Measurements from ENCODE around the gene STX4. TPM values are rescaled to one million over a fixed set of nuclear protein-coding genes. Genes with fewer than 3 reads are reported as not detected.

The STX4 gene
- total RNA-seq, 3 donors from 2014 or later: 44.3 to 59.0 (median 52.2) TPM

GRCh38 chr16:31080035-31080629, 46.8 kb downstream of the STX4 start:
- Histone ChIP-seq H3K27ac (no peak overlapping the region), H3K4me3 (no peak overlapping the region), H3K9me3 (no peaks in the 10 kb centered on the region), H3K4me1 (no peaks in the 10 kb centered on the region), H3K27me3 (no peaks in the 10 kb centered on the region), H3K36me3 (no peaks in the 10 kb centered on the region)
- intact Hi-C loops (cut with DNase I; ENCODE audit: low total_unique reads): no loop called here
- DNase-seq (ENCODE audit: low spot score in 2 of 2): no peak
- TF ChIP-seq CTCF (IDR thresholded peaks at IDR 0.05): no peak
- no peak for TF ChIP-seq POLR2A (IDR thresholded peaks at IDR 0.05)
- TF ChIP-seq POLR2AphosphoS5 (IDR thresholded peaks at IDR 0.05): no peak

GRCh38 chr16:31080756-31081419, 47.5 kb downstream of the STX4 start:
- H3K9me3 ChIP-seq: no peaks in the 10 kb centered on the region
- H3K4me3 ChIP-seq: no peak overlapping the region
- H3K36me3 ChIP-seq: no peaks in the 10 kb centered on the region
- TF ChIP-seq POLR2A (IDR thresholded peaks at IDR 0.05): no peak
- TF ChIP-seq CTCF (IDR thresholded peaks at IDR 0.05): no peak
- TF ChIP-seq POLR2AphosphoS5 (IDR thresholded peaks at IDR 0.05): no peak
- DNase-seq (ENCODE audit: low spot score in 2 of 2): no peak
- intact Hi-C loops (cut with DNase I; ENCODE audit: low total_unique reads): no loop called here
- no peak overlapping the region for H3K27ac ChIP-seq
- no peaks in the 10 kb centered on the region for H3K4me1 ChIP-seq
- no peaks in the 10 kb centered on the region for H3K27me3 ChIP-seq

- H3K27ac ChIP-seq: no peak overlapping the region
- TF ChIP-seq CTCF (IDR thresholded peaks at IDR 0.05) (no peak), POLR2AphosphoS5 (IDR thresholded peaks at IDR 0.05) (no peak), POLR2A (IDR thresholded peaks at IDR 0.05) (no peak)
- DNase-seq (ENCODE audit: low spot score in 2 of 2): no peak
- no peaks in the 10 kb centered on the region for H3K4me1 ChIP-seq
- H3K9me3 ChIP-seq: no peaks in the 10 kb centered on the region
- no peaks in the 10 kb centered on the region for H3K36me3 ChIP-seq
- H3K27me3 ChIP-seq: no peaks in the 10 kb centered on the region
- intact Hi-C loops (cut with DNase I; ENCODE audit: low total_unique reads): no loop called here
- H3K4me3 ChIP-seq: no peak overlapping the region
Measured at GRCh38 chr16:31081428-31082351, 48.3 kb downstream of the STX4 start.

GRCh38 chr16:31082368-31083045, 49.1 kb downstream of the STX4 start:
- intact Hi-C loops (cut with DNase I; ENCODE audit: low total_unique reads): no loop called here
- no peaks in the 10 kb centered on the region for H3K4me1 ChIP-seq
- DNase-seq (ENCODE audit: low spot score in 2 of 2): no peak
- H3K4me3 ChIP-seq: no peak overlapping the region
- H3K27ac ChIP-seq: no peak overlapping the region
- no peaks in the 10 kb centered on the region for H3K9me3 ChIP-seq
- TF ChIP-seq POLR2A (IDR thresholded peaks at IDR 0.05) (no peak), CTCF (IDR thresholded peaks at IDR 0.05) (no peak), POLR2AphosphoS5 (IDR thresholded peaks at IDR 0.05) (no peak)
- no peaks in the 10 kb centered on the region for H3K36me3 ChIP-seq
- H3K27me3 ChIP-seq: no peaks in the 10 kb centered on the region

Measured in breast epithelium (tissue), 4 donors.